ENCODE data around the gene GIMAP6.

DNA sequence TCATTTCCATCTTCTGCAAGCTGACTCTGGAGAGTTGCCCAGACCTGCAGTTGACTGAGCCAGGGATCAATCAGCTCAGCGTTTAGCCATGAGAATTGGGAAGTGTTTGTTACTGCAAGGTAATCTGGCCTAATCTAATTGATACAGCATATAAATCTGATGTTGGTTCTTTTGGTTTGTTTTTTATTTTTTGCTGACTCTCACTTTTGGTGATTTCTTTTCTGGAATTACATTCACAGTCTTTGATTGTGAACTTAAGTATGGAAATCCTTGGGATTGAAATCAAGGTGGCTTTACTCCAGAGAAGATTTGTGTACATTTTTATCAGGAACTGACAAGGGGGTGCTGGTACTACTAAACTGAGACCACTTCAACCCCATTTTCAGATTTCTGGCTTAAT is 1.7 kb upstream of the GIMAP6 start:
- TF ChIP-seq EP300 (IDR thresholded peaks at IDR 0.05; ENCODE audit: borderline replicate concordance in 1 of 2, low read depth in 1 of 2, low read length in 1 of 2) (no peak), POLR2AphosphoS5 (IDR thresholded peaks at IDR 0.05; ENCODE audit: low read depth, low read length) (no peak), RXRA (IDR thresholded peaks at IDR 0.05; ENCODE audit: borderline replicate concordance, low read depth) (no peak), RFX5 (IDR thresholded peaks at IDR 0.05; ENCODE audit: low read length) (no peak), ELF1 (IDR thresholded peaks at IDR 0.05) (no peak), NFIC (IDR thresholded peaks at IDR 0.05; ENCODE audit: borderline replicate concordance) (no peak), EZH2phosphoT487 (IDR thresholded peaks at IDR 0.05; ENCODE audit: borderline replicate concordance, low read depth) (no peak), RCOR1 (IDR thresholded peaks at IDR 0.05; ENCODE audit: low read length) (no peak), TEAD4 (IDR thresholded peaks at IDR 0.05; ENCODE audit: borderline replicate concordance, insufficient read depth) (no peak), YY1 (IDR thresholded peaks at IDR 0.05; ENCODE audit: low read depth) (no peak), TAF1 (IDR thresholded peaks at IDR 0.05; ENCODE audit: borderline replicate concordance, low read depth, low read length) (no peak)
- TF ChIP-seq, protein P1, sequence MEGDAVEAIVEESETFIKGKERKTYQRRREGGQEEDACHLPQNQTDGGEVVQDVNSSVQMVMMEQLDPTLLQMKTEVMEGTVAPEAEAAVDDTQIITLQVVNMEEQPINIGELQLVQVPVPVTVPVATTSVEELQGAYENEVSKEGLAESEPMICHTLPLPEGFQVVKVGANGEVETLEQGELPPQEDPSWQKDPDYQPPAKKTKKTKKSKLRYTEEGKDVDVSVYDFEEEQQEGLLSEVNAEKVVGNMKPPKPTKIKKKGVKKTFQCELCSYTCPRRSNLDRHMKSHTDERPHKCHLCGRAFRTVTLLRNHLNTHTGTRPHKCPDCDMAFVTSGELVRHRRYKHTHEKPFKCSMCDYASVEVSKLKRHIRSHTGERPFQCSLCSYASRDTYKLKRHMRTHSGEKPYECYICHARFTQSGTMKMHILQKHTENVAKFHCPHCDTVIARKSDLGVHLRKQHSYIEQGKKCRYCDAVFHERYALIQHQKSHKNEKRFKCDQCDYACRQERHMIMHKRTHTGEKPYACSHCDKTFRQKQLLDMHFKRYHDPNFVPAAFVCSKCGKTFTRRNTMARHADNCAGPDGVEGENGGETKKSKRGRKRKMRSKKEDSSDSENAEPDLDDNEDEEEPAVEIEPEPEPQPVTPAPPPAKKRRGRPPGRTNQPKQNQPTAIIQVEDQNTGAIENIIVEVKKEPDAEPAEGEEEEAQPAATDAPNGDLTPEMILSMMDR (IDR thresholded peaks at IDR 0.05), result no peak
- TF ChIP-seq, protein P2, sequence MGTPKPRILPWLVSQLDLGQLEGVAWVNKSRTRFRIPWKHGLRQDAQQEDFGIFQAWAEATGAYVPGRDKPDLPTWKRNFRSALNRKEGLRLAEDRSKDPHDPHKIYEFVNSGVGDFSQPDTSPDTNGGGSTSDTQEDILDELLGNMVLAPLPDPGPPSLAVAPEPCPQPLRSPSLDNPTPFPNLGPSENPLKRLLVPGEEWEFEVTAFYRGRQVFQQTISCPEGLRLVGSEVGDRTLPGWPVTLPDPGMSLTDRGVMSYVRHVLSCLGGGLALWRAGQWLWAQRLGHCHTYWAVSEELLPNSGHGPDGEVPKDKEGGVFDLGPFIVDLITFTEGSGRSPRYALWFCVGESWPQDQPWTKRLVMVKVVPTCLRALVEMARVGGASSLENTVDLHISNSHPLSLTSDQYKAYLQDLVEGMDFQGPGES (IDR thresholded peaks at IDR 0.05; ENCODE audit: low read depth, low read length), result no peak
- TF ChIP-seq, protein P3, sequence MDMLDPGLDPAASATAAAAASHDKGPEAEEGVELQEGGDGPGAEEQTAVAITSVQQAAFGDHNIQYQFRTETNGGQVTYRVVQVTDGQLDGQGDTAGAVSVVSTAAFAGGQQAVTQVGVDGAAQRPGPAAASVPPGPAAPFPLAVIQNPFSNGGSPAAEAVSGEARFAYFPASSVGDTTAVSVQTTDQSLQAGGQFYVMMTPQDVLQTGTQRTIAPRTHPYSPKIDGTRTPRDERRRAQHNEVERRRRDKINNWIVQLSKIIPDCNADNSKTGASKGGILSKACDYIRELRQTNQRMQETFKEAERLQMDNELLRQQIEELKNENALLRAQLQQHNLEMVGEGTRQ (IDR thresholded peaks at IDR 0.05; ENCODE audit: borderline replicate concordance, low read depth, low read length), result no peak
